Measurements from ENCODE around the gene RSPH6A.

RSPH6A gene

DNA sequence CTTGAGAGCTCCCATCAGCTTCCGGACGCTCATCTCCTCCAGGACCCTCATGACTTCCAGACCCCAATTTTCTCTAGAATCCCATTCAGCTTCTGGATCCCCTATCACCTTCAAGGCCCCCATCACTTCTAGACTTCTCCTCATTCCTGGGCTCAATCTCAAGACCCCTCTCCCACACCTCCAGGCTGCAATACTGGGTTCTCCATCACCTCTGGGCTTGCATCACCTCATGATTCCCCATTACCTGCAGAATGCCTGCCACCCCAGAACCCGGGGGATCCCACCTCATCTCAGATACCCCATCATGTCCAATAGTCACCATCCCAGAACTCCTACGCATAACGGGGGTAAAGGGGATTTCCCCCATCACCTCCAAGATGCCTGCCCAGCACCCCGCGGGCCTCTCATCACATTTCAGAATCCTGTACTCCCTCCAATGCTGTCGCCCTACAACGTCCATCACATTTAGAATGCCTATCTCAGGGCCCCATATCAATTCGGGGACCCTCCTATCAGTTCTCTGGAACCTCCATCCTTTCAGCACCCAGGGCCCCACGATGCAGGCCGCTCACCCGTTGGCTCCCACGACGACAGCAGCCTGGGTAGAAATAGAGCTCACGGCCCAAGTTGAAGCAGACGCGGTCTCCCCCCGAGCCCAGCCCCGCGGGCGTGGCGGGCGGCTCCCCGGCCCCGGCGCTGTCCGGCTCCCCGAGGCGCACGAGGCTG lies 23.2 kb downstream of the RSPH6A start (continued):
- TF ChIP-seq, protein P1, sequence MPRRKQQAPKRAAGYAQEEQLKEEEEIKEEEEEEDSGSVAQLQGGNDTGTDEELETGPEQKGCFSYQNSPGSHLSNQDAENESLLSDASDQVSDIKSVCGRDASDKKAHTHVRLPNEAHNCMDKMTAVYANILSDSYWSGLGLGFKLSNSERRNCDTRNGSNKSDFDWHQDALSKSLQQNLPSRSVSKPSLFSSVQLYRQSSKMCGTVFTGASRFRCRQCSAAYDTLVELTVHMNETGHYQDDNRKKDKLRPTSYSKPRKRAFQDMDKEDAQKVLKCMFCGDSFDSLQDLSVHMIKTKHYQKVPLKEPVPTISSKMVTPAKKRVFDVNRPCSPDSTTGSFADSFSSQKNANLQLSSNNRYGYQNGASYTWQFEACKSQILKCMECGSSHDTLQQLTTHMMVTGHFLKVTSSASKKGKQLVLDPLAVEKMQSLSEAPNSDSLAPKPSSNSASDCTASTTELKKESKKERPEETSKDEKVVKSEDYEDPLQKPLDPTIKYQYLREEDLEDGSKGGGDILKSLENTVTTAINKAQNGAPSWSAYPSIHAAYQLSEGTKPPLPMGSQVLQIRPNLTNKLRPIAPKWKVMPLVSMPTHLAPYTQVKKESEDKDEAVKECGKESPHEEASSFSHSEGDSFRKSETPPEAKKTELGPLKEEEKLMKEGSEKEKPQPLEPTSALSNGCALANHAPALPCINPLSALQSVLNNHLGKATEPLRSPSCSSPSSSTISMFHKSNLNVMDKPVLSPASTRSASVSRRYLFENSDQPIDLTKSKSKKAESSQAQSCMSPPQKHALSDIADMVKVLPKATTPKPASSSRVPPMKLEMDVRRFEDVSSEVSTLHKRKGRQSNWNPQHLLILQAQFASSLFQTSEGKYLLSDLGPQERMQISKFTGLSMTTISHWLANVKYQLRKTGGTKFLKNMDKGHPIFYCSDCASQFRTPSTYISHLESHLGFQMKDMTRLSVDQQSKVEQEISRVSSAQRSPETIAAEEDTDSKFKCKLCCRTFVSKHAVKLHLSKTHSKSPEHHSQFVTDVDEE (CRISPR knock-in tag; IDR thresholded peaks at IDR 0.05), result no peak
- no peak for TF ChIP-seq ARNTL (CRISPR knock-in tag; IDR thresholded peaks at IDR 0.05; ENCODE audit: borderline replicate concordance, low read depth)

DNA sequence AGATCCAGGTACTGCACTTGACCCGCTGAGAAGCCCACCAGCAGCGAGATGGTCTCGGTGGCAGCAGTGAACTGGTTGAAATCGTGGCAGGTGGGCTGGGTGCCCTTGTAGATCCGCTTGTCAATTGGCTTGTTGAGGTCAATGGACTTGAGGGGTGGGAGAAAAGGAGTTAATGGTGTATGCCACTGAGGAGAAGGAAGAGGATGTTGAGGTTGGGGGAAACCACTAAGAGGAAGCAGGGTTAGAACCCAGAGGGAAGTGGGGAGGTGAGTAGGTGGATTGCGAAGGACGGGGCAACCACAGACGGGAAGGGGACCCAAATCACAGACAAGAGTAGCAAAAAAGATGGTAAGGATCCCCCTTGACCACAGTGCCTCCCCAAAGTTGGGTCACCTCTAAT lies 24.2 kb downstream of the RSPH6A start:
- TF ChIP-seq TOX (CRISPR knock-in tag; IDR thresholded peaks at IDR 0.05; ENCODE audit: borderline replicate concordance) (no peak), ARNTL (CRISPR knock-in tag; IDR thresholded peaks at IDR 0.05; ENCODE audit: borderline replicate concordance, low read depth) (no peak), ISL1 (CRISPR knock-in tag; IDR thresholded peaks at IDR 0.05) (no peak), ZNF70 (CRISPR knock-in tag; IDR thresholded peaks at IDR 0.05) (no peak), PPARA (CRISPR knock-in tag; IDR thresholded peaks at IDR 0.05; ENCODE audit: borderline replicate concordance) (no peak), TCF4 (CRISPR knock-in tag; IDR thresholded peaks at IDR 0.05; ENCODE audit: borderline replicate concordance) (no peak), OSR1 (CRISPR knock-in tag; IDR thresholded peaks at IDR 0.05) (no peak), ZC3H10 (CRISPR knock-in tag; IDR thresholded peaks at IDR 0.05) (no peak), CSDC2 (CRISPR knock-in tag; IDR thresholded peaks at IDR 0.05) (no peak), ZNF565 (CRISPR knock-in tag; conservative IDR thresholded peaks at IDR 0.05; ENCODE audit: low read depth) (no peak), RARB (CRISPR knock-in tag; IDR thresholded peaks at IDR 0.05) (no peak), ZFP30 (CRISPR knock-in tag; IDR thresholded peaks at IDR 0.05) (no peak), BACH2 (CRISPR knock-in tag; IDR thresholded peaks at IDR 0.05; ENCODE audit: borderline replicate concordance) (no peak), SNAI2 (CRISPR knock-in tag; IDR thresholded peaks at IDR 0.05) (no peak)
- TF ChIP-seq, protein P2, sequence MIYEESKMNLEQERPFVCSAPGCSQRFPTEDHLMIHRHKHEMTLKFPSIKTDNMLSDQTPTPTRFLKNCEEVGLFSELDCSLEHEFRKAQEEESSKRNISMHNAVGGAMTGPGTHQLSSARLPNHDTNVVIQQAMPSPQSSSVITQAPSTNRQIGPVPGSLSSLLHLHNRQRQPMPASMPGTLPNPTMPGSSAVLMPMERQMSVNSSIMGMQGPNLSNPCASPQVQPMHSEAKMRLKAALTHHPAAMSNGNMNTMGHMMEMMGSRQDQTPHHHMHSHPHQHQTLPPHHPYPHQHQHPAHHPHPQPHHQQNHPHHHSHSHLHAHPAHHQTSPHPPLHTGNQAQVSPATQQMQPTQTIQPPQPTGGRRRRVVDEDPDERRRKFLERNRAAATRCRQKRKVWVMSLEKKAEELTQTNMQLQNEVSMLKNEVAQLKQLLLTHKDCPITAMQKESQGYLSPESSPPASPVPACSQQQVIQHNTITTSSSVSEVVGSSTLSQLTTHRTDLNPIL (CRISPR knock-in tag; IDR thresholded peaks at IDR 0.05; ENCODE audit: low read depth), result no peak
- TF ChIP-seq, protein P3, sequence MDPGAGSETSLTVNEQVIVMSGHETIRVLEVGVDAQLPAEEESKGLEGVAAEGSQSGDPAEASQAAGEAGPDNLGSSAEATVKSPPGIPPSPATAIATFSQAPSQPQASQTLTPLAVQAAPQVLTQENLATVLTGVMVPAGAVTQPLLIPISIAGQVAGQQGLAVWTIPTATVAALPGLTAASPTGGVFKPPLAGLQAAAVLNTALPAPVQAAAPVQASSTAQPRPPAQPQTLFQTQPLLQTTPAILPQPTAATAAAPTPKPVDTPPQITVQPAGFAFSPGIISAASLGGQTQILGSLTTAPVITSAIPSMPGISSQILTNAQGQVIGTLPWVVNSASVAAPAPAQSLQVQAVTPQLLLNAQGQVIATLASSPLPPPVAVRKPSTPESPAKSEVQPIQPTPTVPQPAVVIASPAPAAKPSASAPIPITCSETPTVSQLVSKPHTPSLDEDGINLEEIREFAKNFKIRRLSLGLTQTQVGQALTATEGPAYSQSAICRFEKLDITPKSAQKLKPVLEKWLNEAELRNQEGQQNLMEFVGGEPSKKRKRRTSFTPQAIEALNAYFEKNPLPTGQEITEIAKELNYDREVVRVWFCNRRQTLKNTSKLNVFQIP (CRISPR knock-in tag; IDR thresholded peaks at IDR 0.05; ENCODE audit: borderline replicate concordance, low read depth), result no peak
- TF ChIP-seq, protein P1 (CRISPR knock-in tag; IDR thresholded peaks at IDR 0.05), result no peak
- TF ChIP-seq, protein P4, sequence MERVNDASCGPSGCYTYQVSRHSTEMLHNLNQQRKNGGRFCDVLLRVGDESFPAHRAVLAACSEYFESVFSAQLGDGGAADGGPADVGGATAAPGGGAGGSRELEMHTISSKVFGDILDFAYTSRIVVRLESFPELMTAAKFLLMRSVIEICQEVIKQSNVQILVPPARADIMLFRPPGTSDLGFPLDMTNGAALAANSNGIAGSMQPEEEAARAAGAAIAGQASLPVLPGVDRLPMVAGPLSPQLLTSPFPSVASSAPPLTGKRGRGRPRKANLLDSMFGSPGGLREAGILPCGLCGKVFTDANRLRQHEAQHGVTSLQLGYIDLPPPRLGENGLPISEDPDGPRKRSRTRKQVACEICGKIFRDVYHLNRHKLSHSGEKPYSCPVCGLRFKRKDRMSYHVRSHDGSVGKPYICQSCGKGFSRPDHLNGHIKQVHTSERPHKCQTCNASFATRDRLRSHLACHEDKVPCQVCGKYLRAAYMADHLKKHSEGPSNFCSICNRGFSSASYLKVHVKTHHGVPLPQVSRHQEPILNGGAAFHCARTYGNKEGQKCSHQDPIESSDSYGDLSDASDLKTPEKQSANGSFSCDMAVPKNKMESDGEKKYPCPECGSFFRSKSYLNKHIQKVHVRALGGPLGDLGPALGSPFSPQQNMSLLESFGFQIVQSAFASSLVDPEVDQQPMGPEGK (CRISPR knock-in tag; IDR thresholded peaks at IDR 0.05; ENCODE audit: borderline replicate concordance), result no peak
- no peak for ATAC-seq
